ENCODE results near the gene CRYZ. TPM values are rescaled to one million over a fixed set of nuclear protein-coding genes. Genes with fewer than 3 reads are reported as not detected.

The CRYZ gene
- total and polyA plus RNA-seq, 2 of the 4 experiments (the other 2 are of a cell fraction) = 40.6 to 43.4 TPM

DNA sequence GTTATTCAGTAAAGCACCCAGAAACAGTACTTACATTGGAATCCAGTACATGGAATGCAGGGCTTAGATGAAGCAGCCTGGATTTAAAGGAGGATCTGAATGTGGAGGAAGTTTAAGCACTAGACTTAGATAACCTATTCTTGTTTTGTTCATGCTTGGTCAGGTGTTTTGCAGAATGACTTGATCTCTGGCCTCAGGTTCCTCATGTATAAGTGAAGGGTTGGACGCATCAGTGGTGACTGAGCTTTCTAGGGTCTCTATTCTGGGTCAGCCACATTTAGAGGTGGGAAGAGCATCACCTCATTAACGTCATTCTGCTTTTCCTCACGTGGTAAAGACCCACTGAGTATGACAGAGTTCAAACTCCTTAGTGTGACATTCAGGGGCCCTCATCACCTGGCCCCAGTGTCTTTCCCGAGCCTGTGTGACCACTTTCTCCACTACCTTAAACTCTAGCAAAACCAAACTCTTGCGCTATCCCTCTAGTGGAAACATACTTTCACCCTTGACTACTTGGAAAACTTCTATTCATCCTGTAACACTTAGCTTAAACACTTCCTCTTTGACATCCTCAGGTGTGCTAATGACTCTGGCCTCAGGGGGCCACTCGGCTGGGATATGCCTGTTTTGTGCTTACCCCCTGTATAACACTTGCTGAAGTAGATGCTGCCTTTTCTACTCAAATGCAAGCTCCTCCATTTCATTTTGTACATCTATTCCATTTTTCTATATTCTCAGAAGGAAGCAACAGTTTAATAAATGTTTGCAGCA is 58.4 kb downstream of the CRYZ start:
- Histone ChIP-seq H2BK5ac (ENCODE audit: low read depth, low read length, poor library complexity, severe bottlenecking) (no peak overlapping the region), H3K9me1 (ENCODE audit: insufficient read depth, low read length) (no peaks in the 10 kb centered on the region), H2AK5ac (ENCODE audit: low read depth, low read length) (no peak overlapping the region), H3K9me3 (ENCODE audit: control insufficient read depth, insufficient read depth, low read length) (no peaks in the 10 kb centered on the region), H3K14ac (replicated peaks; ENCODE audit: low read depth, low read length) (no peak overlapping the region), H3K56ac (ENCODE audit: extremely low read depth, insufficient read depth, low read length) (no peak overlapping the region), H3K4me3 (ENCODE audit: insufficient read depth, low read depth, low read length) (no peak overlapping the region), H3K4me1 (ENCODE audit: control insufficient read depth, insufficient read depth, low read length) (no peaks in the 10 kb centered on the region; the same call in 1 of the 2 replicates), H3K79me1 (ENCODE audit: low read depth in 1 of 2, low read length in 2 of 2) (no peaks in the 10 kb centered on the region), H3K27ac (ENCODE audit: insufficient read depth, low read length) (no peak overlapping the region), H3K9ac (ENCODE audit: low read depth, low read length) (no peak overlapping the region), H3K18ac (ENCODE audit: low read depth, low read length) (no peak overlapping the region), H2BK20ac (ENCODE audit: low read depth, low read length) (no peak overlapping the region), H4K8ac (ENCODE audit: low read depth in 2 of 2, low read length in 2 of 2) (no peak overlapping the region), H3K36me3 (ENCODE audit: control insufficient read depth, insufficient read depth, low read length) (no peaks in the 10 kb centered on the region), H2AFZ (replicated peaks; ENCODE audit: low read length, poor library complexity) (no peak overlapping the region), H2BK15ac (ENCODE audit: low read depth, low read length) (no peak overlapping the region), H3K27me3 (ENCODE audit: control insufficient read depth, insufficient read depth, low read length) (peaks cover 15% of the 10 kb centered on the region), H3K4ac (ENCODE audit: low read depth, low read length) (no peak overlapping the region), H4K5ac (ENCODE audit: low read depth, low read length) (no peak overlapping the region), H3K23ac (ENCODE audit: low read depth, low read length) (no peak overlapping the region), H4K20me1 (ENCODE audit: insufficient read depth, low read length) (no peaks in the 10 kb centered on the region), H2BK120ac (ENCODE audit: low read depth, low read length) (no peak overlapping the region), H3K4me2 (ENCODE audit: low read depth, low read length) (no peak overlapping the region), H4K91ac (ENCODE audit: insufficient read depth, low read depth, low read length) (no peak overlapping the region), H2AK9ac (replicated peaks; ENCODE audit: low read depth, low read length, poor library complexity) (no peak overlapping the region)
- no TSS peak for BruUV-seq (replicated peaks)
- ATAC-seq (ENCODE audit: low read depth) = no peak
- ChIA-PET CTCF (interaction anchor here (0.8 kb wide), 1 partner anchor 414 kb away, joined by 3 read pairs; no protein-coding TSS in a partner anchor), POLR2A (ENCODE audit: unreplicated experiment) (no interaction called here)
- WGBS, 2 experiments (ENCODE audit: extremely low coverage in 2 of 2, insufficient read length in 1 of 2) = 80% methylated on average over 2 of the region's 6 CpGs; no CpG with 5 or more reads in 1 of the 2 experiments
- in situ Hi-C loops (cut with MboI; ENCODE audit: low sequenced_read_pairs) (no loop called here), dilution Hi-C loops (cut with HindIII; ENCODE audit: low sequenced_read_pairs, unreplicated experiment) (no loop called here), intact Hi-C loops (cut with micrococcal nuclease) (no loop called here)
- DNase-seq = no peak
- TF ChIP-seq CHD1 (IDR thresholded peaks at IDR 0.05; ENCODE audit: low read depth, low read length) (no peak), CTCF (conservative IDR thresholded peaks at IDR 0.05; ENCODE audit: low read depth, low read length) (no peak), FOS (IDR thresholded peaks at IDR 0.05; ENCODE audit: low read depth, low read length) (no peak), RFX5 (IDR thresholded peaks at IDR 0.05; ENCODE audit: low read depth, low read length) (no peak), MXI1 (IDR thresholded peaks at IDR 0.05; ENCODE audit: borderline replicate concordance, low read depth, low read length) (no peak), RCOR1 (IDR thresholded peaks at IDR 0.05; ENCODE audit: insufficient replicate concordance, low read length) (no peak), MAFK (IDR thresholded peaks at IDR 0.05; ENCODE audit: low read depth, low read length) (no peak), MAZ (IDR thresholded peaks at IDR 0.05; ENCODE audit: borderline replicate concordance, low read depth, low read length) (no peak), SMC3 (IDR thresholded peaks at IDR 0.05; ENCODE audit: low read depth, low read length) (no peak), NFE2L2 (IDR thresholded peaks at IDR 0.05; ENCODE audit: low read depth, low read length) (no peak)

Data from IMR-90 (cell line).